ENCODE measurements around the gene GRK4.

DNA sequence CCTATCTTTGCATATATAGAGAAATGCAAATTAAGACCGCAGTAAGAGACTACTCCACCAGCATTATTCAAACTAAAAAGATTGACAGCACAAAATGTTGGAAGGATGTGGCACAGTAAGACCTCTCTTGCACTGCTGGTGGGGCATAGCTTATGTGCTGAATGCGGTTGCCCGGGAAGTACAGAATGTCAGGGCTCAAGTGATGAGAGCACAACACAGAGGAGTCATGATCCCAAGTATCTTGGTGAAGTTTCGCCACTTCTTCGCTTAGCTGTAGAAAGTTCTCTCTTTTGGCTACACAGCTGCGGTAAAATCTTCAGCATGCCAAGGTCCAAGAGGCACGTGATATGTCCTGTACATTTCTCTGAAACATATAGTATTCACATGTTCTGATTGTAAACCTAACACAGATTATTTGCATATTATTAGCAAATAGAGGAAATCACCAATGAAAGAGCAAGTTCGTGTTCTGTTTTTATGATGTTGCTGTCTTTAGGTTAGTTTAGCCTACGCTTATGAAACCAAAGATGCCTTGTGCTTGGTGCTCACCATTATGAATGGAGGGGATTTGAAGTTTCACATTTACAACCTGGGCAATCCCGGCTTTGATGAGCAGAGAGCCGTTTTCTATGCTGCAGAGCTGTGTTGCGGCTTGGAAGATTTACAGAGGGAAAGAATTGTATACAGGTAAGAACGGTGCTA, 55.9 kb downstream of the GRK4 start:
- TF ChIP-seq POLR2A (IDR thresholded peaks at IDR 0.05), result no peak
- TF ChIP-seq, protein P1, sequence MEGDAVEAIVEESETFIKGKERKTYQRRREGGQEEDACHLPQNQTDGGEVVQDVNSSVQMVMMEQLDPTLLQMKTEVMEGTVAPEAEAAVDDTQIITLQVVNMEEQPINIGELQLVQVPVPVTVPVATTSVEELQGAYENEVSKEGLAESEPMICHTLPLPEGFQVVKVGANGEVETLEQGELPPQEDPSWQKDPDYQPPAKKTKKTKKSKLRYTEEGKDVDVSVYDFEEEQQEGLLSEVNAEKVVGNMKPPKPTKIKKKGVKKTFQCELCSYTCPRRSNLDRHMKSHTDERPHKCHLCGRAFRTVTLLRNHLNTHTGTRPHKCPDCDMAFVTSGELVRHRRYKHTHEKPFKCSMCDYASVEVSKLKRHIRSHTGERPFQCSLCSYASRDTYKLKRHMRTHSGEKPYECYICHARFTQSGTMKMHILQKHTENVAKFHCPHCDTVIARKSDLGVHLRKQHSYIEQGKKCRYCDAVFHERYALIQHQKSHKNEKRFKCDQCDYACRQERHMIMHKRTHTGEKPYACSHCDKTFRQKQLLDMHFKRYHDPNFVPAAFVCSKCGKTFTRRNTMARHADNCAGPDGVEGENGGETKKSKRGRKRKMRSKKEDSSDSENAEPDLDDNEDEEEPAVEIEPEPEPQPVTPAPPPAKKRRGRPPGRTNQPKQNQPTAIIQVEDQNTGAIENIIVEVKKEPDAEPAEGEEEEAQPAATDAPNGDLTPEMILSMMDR (IDR thresholded peaks at IDR 0.05), result no peak
